HCT116 (cell line): Measurements from ENCODE around the gene MEIOB. TPM values are rescaled to one million over a fixed set of nuclear protein-coding genes. Genes with fewer than 3 reads are reported as not detected.

Experiments
- ATAC-seq: fragments of 200-7000 bp; cut with Tn5 transposase; 2 replicates; pipeline ENCODE4 v1.9.1; 2020; ENCODE audit warnings: mild to moderate bottlenecking, moderate library complexity
- BruUV-seq: library from RNA; stranded (reverse); fragments of 400-500 nt; replicated peaks from 2 replicates; lab custom pipeline; 2021; lab: Mats Ljungman, UMichigan
- CTCF ChIA-PET: fragments of 300-600 bp; sonication (Branson Sonifier 250); formaldehyde crosslinking; loops from one replicate; lab custom pipeline; 2021; ENCODE audit warnings: antibody characterized with exemption; lab: Charles Lee
- POLR2A ChIA-PET: fragments of 300-600, 350-600 bp; sonication (Branson Sonifier 250); formaldehyde crosslinking; loops from one replicate; lab custom pipeline; 2021; ENCODE audit warnings: antibody characterized with exemption; lab: Charles Lee
- RAD21 ChIA-PET, 2 experiments: fragments of 300-600 bp; sonication (Branson Sonifier 250); formaldehyde crosslinking; loops; one replicate each; lab custom pipeline; 2023; ENCODE audit warnings: low total read pairs in 2 of 2; ENCODE audit not compliant: uncharacterized antibody in 2 of 2, unreplicated experiment in 2 of 2, low non-redundant PET in 1 of 2; lab: Charles Lee
- DNase-seq: peaks from one replicate; pipeline ENCODE4 v3.0.0-alpha.2; 2010; ENCODE audit warnings: low read depth, low spot score
- H2AFZ ChIP-seq: fragments of 200-600 bp; shearing (Covaris generic), sonication (generic); 2 replicates; pipeline ENCODE4 v1.6.1; 2017; ENCODE audit warnings: low read depth, mixed run types, mixed read lengths, antibody characterized with exemption, low read length; ENCODE audit not compliant: poor library complexity, severe bottlenecking
- H3K27ac ChIP-seq: 2 replicates; pipeline ENCODE4 v1.5.1; 2012; ENCODE audit warnings: low read depth, low read length
- H3K27me3 ChIP-seq: fragments of 200-600 bp; sonication (generic); 2 replicates; pipeline ENCODE4 v1.6.1; 2016; ENCODE audit warnings: mixed run types, low read length, mixed read lengths; ENCODE audit not compliant: insufficient read depth
- H3K36me3 ChIP-seq, 2 experiments: fragments of 200-500 bp in 1 of 2; fragments of 200-600 bp in 1 of 2; sonication (Bioruptor generic) in 1 of 2; sonication (generic) in 1 of 2; 2 replicates each; pipeline versions ENCODE4 v1.5.1 to v1.6.1; 2014 to 2016; ENCODE audit warnings: low read length in 2 of 2, inconsistent platforms in 1 of 2, mixed read lengths in 1 of 2, mixed run types in 1 of 2; ENCODE audit not compliant: insufficient read depth in 2 of 2, control insufficient read depth in 1 of 2
- H3K4me1 ChIP-seq, 2 experiments: fragments of 200-600 bp in 1 of 2; sonication (generic) in 1 of 2; 2 replicates each; pipeline versions ENCODE4 v1.5.1 to v1.6.1; 2012 to 2017; ENCODE audit warnings: low read length in 2 of 2, inconsistent platforms in 1 of 2, mild to moderate bottlenecking in 1 of 2, mixed read lengths in 1 of 2, mixed run types in 1 of 2, moderate library complexity in 1 of 2; ENCODE audit not compliant: insufficient read depth in 2 of 2, control insufficient read depth in 1 of 2
- H3K4me2 ChIP-seq: fragments of 200-600 bp; sonication (generic); 2 replicates; pipeline ENCODE4 v1.6.1; 2017; ENCODE audit warnings: mixed run types, low read length, mixed read lengths
- H3K4me3 ChIP-seq, 2 experiments: fragments of 200-600 bp in 1 of 2; sonication (generic) in 1 of 2; replicated peaks in 1 of 2; 2 replicates each; pipeline ENCODE4 v1.5.1; 2011 to 2016; ENCODE audit warnings: low read length in 2 of 2, control low read depth in 1 of 2, low read depth in 1 of 2, mild to moderate bottlenecking in 1 of 2, mixed read lengths in 1 of 2, mixed run types in 1 of 2
- H3K79me2 ChIP-seq: fragments of 200-600 bp; sonication (generic); 2 replicates; pipeline ENCODE4 v1.6.1; 2017; ENCODE audit warnings: mild to moderate bottlenecking, mixed run types, low read length, moderate library complexity, mixed read lengths; ENCODE audit not compliant: insufficient read depth
- H3K9ac ChIP-seq: fragments of 200-600 bp; sonication (generic); 2 replicates; pipeline ENCODE4 v1.6.1; 2016; ENCODE audit warnings: low read length, mixed read lengths
- H3K9me2 ChIP-seq: fragments of 200-600 bp; sonication (generic), shearing (Covaris generic); 2 replicates; pipeline ENCODE4 v1.6.1; 2017; ENCODE audit warnings: mixed run types, mild to moderate bottlenecking, moderate library complexity; ENCODE audit not compliant: insufficient read depth
- H3K9me3 ChIP-seq, 2 experiments: fragments of 200-500 bp in 1 of 2; fragments of 200-600 bp in 1 of 2; sonication (Bioruptor generic) in 1 of 2; sonication (generic) in 1 of 2; 2 replicates each; pipeline ENCODE4 v1.6.1; 2014 to 2017; ENCODE audit warnings: low read length in 2 of 2, mixed read lengths in 2 of 2, inconsistent platforms in 1 of 2, low read depth in 1 of 2, mild to moderate bottlenecking in 1 of 2, mixed run types in 1 of 2, moderate library complexity in 1 of 2; ENCODE audit not compliant: control insufficient read depth in 1 of 2, insufficient read depth in 1 of 2
- H4K20me1 ChIP-seq: fragments of 200-600 bp; sonication (generic), shearing (Covaris generic); 2 replicates; pipeline ENCODE4 v1.6.1; 2017; ENCODE audit warnings: mixed run types, mild to moderate bottlenecking, moderate library complexity; ENCODE audit not compliant: insufficient read depth
- CEBPB ChIP-seq: IDR thresholded peaks from 2 replicates; pipeline ENCODE4 v1.6.1; 2012; ENCODE audit warnings: low read depth
- EZH2 ChIP-seq: fragments of 200-600 bp; sonication (generic); IDR thresholded peaks from 2 replicates; pipeline ENCODE4 v1.6.1; 2017; ENCODE audit warnings: antibody characterized with exemption, mixed run types
- FOSL1 ChIP-seq: IDR thresholded peaks from 2 replicates; pipeline ENCODE4 v1.6.1; 2012; ENCODE audit warnings: low read depth
- JUND ChIP-seq: IDR thresholded peaks from 2 replicates; pipeline ENCODE4 v1.6.1; 2012
- POLR2AphosphoS5 ChIP-seq: IDR thresholded peaks from 2 replicates; pipeline ENCODE4 v1.6.1; 2011; ENCODE audit warnings: mild to moderate bottlenecking, low read depth, low read length, moderate library complexity
- RAD21 ChIP-seq: IDR thresholded peaks from 2 replicates; pipeline ENCODE4 v1.6.1; 2012; ENCODE audit warnings: low read depth, mild to moderate bottlenecking
- REST ChIP-seq: IDR thresholded peaks from 2 replicates; pipeline ENCODE4 v1.6.1; 2012; ENCODE audit warnings: low read depth
- SIN3A ChIP-seq: IDR thresholded peaks from 2 replicates; pipeline ENCODE4 v1.6.1; 2012; ENCODE audit warnings: low read depth
- intact Hi-C: fragments of 100-400 bp; cut with micrococcal nuclease; formaldehyde crosslinking; loops from 2 replicates; pipeline ENCODE4 v1.10.0; 2022
- total RNA-seq: library from RNA; stranded (reverse); gene quantifications from one replicate; pipeline ENCODE4 v1.2.1, GENCODE V29; 2021; ENCODE audit not compliant: unreplicated experiment
- TF ChIP-seq, protein P1 (sequence below), 3 experiments: fragments of 200-600 bp in 1 of 3; sonication (generic) in 1 of 3; IDR thresholded peaks in 2 of 3; conservative IDR thresholded peaks in 1 of 3; 2 replicates each; pipeline ENCODE4 v1.5.1; 2012 to 2017; ENCODE audit warnings: low read depth in 2 of 3, low read length in 2 of 3, antibody characterized with exemption in 1 of 3, borderline replicate concordance in 1 of 3, control low read depth in 1 of 3, mild to moderate bottlenecking in 1 of 3, mixed read lengths in 1 of 3, mixed run types in 1 of 3, moderate library complexity in 1 of 3; ENCODE audit not compliant: insufficient read depth in 1 of 3
- TF ChIP-seq, protein P2 (sequence below): IDR thresholded peaks from 2 replicates; pipeline ENCODE4 v1.6.1; 2012

Gene MEIOB
- total RNA-seq, 1 experiment from 2014 or later = 0.59 TPM

- TF ChIP-seq, protein P1, sequence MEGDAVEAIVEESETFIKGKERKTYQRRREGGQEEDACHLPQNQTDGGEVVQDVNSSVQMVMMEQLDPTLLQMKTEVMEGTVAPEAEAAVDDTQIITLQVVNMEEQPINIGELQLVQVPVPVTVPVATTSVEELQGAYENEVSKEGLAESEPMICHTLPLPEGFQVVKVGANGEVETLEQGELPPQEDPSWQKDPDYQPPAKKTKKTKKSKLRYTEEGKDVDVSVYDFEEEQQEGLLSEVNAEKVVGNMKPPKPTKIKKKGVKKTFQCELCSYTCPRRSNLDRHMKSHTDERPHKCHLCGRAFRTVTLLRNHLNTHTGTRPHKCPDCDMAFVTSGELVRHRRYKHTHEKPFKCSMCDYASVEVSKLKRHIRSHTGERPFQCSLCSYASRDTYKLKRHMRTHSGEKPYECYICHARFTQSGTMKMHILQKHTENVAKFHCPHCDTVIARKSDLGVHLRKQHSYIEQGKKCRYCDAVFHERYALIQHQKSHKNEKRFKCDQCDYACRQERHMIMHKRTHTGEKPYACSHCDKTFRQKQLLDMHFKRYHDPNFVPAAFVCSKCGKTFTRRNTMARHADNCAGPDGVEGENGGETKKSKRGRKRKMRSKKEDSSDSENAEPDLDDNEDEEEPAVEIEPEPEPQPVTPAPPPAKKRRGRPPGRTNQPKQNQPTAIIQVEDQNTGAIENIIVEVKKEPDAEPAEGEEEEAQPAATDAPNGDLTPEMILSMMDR (IDR thresholded peaks at IDR 0.05 in 2 of 3, conservative IDR thresholded peaks at IDR 0.05 in 1 of 3; ENCODE audit: borderline replicate concordance in 1 of 3, insufficient read depth in 1 of 3, low read depth in 2 of 3, low read length in 2 of 3) = 0 out of 6 replicates have a peak, but pooled peaks of 1 of the 3 experiments have one; percentile 21
- TF ChIP-seq JUND (no peak), CEBPB (no peak), RAD21 (no peak), POLR2AphosphoS5 (no peak)
- TF ChIP-seq, protein P2, sequence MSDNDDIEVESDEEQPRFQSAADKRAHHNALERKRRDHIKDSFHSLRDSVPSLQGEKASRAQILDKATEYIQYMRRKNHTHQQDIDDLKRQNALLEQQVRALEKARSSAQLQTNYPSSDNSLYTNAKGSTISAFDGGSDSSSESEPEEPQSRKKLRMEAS = no peak
- ATAC-seq (no peak), DNase-seq (no peak)
- H3K36me3 ChIP-seq = peaks cover 0 to 5% of the 10 kb centered on the region in 2 experiments; a peak in 2 of 4 replicates
- H3K9me3 ChIP-seq = no peaks in the 10 kb centered on the region
- no TSS peak for BruUV-seq
- ChIA-PET RAD21 (no interaction called here), CTCF (no interaction called here), POLR2A (no interaction called here)
- no peak overlapping the region for H3K27ac ChIP-seq
- H4K20me1 ChIP-seq = no peaks in the 10 kb centered on the region
- H3K9me2 ChIP-seq = no peaks in the 10 kb centered on the region
- H3K4me2 ChIP-seq = no peak overlapping the region
- no peak overlapping the region for H3K4me3 ChIP-seq
- intact Hi-C loops = no loop called here
- H2AFZ ChIP-seq = no peak overlapping the region
- peaks cover 48% of the 10 kb centered on the region for H3K79me2 ChIP-seq
- H3K4me1 ChIP-seq = peaks cover 0 to 10% of the 10 kb centered on the region in 2 experiments; a peak in 2 of 4 replicates
- H3K9ac ChIP-seq = no peak overlapping the region
- no peaks in the 10 kb centered on the region for H3K27me3 ChIP-seq
These were observed 85.5 kb downstream of the MEIOB start for GRCh38 chr16:1786242-1787055.

DNA sequence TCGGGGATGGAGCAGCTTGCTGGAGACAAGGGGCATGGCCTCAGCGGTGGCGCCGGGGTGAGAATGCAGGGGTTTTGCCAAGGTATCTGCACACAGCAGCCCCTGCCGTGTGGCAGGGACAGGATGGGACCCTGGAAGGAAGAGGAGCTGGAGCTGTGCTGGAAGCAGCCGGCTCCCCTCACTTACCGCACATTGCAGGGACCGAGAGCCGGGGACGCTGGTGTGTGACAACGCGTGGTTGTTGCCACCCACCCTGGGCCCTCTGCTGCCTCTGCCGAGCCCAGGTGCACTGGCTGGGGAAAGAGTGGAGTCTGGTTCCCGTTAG, 86.2 kb downstream of the MEIOB start:
- no peaks in the 10 kb centered on the region for H3K27me3 ChIP-seq
- DNase-seq (no peak), ATAC-seq (no peak)
- CTCF ChIA-PET = no interaction called here
- intact Hi-C loops = no loop called here
- H3K9me3 ChIP-seq = no peaks in the 10 kb centered on the region
- no peaks in the 10 kb centered on the region for H4K20me1 ChIP-seq
- no TSS peak for BruUV-seq
- H3K4me3 ChIP-seq = no peak overlapping the region
- no peak overlapping the region for H3K9ac ChIP-seq
- TF ChIP-seq FOSL1 (no peak), EZH2 (no peak), SIN3A (no peak), REST (no peak)
- no peak overlapping the region for H3K4me2 ChIP-seq
- no peak overlapping the region for H2AFZ ChIP-seq
- peaks cover 0 to 5% of the 10 kb centered on the region in 2 experiments; a peak in 2 of 4 replicates for H3K36me3 ChIP-seq
- peaks cover 53% of the 10 kb centered on the region for H3K79me2 ChIP-seq
- H3K27ac ChIP-seq = no peak overlapping the region
- H3K4me1 ChIP-seq = peaks cover 0 to 17% of the 10 kb centered on the region in 2 experiments; a peak in 3 of 4 replicates
- RAD21 ChIA-PET = no interaction called here
- no peaks in the 10 kb centered on the region for H3K9me2 ChIP-seq
- POLR2A ChIA-PET = no interaction called here
